Mucosa of rectum (tissue), 2 donors: ENCODE results near the gene CLEC7A.

ENCODE experiments used
- H3K27ac ChIP-seq, 2 donors: one replicate each; pipeline ENCODE4 v1.7.0; 2013; ENCODE audit warnings: inconsistent platforms in 2 of 2, low read depth in 2 of 2, low read length in 2 of 2
- H3K27me3 ChIP-seq, 2 donors: one replicate each; pipeline ENCODE4 v1.7.0; 2013; ENCODE audit warnings: low read length in 2 of 2; ENCODE audit not compliant: control insufficient read depth in 2 of 2, insufficient read depth in 2 of 2
- H3K36me3 ChIP-seq, 2 donors: one replicate each; pipeline ENCODE4 v1.7.0; 2013; ENCODE audit warnings: low read length in 2 of 2; ENCODE audit not compliant: control insufficient read depth in 2 of 2, insufficient read depth in 2 of 2
- H3K4me1 ChIP-seq, 2 donors: one replicate each; pipeline ENCODE4 v1.7.0; 2013; ENCODE audit warnings: low read length in 2 of 2, mild to moderate bottlenecking in 1 of 2; ENCODE audit not compliant: control insufficient read depth in 2 of 2, insufficient read depth in 2 of 2
- H3K4me3 ChIP-seq, 2 donors: one replicate each; pipeline ENCODE4 v1.7.0; 2013; ENCODE audit warnings: low read length in 2 of 2
- H3K9ac ChIP-seq, 2 donors: one replicate each; pipeline ENCODE4 v1.7.0; 2013; ENCODE audit warnings: low read length in 2 of 2, low read depth in 1 of 2, mild to moderate bottlenecking in 1 of 2
- H3K9me3 ChIP-seq, 2 donors: one replicate each; pipeline ENCODE4 v1.7.0; 2013; ENCODE audit warnings: low read length in 2 of 2; ENCODE audit not compliant: control insufficient read depth in 2 of 2
- donor health status: healthy.
- donor health status: Normal muscosa, but diverticular disease.

CLEC7A gene

DNA sequence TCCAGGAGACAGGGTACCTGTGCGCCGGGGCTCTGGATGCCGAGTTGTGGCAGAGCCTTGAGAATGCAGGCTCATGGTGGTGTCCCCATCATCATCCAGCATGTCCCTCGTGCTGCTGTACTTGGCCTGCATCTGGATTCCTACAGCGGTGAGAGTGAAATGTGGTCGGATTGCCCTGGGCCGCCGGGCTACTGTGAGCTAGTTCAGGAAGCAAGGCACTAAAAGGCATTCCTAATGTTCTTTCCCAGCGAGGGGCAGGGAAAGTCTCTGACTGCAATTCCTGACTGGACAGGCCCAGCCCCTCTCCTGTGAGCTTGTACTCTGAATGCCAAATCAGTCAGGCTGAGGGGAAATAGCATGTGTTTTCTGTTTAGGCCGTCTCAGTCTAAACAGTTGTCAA is 31.2 kb downstream of the CLEC7A start, which contains the start of gene CLEC1A:
Gene CLEC1A (minus strand): TSS at position 195 of the 400 bp plus-strand sequence. CDS start 63 bp downstream, at position 132.
- Histone ChIP-seq H3K27me3 (no peaks in the 10 kb centered on the region), H3K27ac (peak within 1 kb of the TSS in 1 of 2 donors; percentile 45), H3K36me3 (no peaks in the 10 kb centered on the region), H3K9me3 (no peaks in the 10 kb centered on the region), H3K4me1 (no peaks in the 10 kb centered on the region), H3K4me3 (no peak within 1 kb of the TSS), H3K9ac (no peak within 1 kb of the TSS)

GRCh38 chr12:10097521-10097920 is 32.5 kb downstream of the CLEC7A start:
- no peak overlapping the region for H3K9ac ChIP-seq
- no peaks in the 10 kb centered on the region for H3K36me3 ChIP-seq
- no peaks in the 10 kb centered on the region for H3K9me3 ChIP-seq
- no peak overlapping the region for H3K27ac ChIP-seq
- no peaks in the 10 kb centered on the region for H3K27me3 ChIP-seq
- H3K4me1 ChIP-seq: no peaks in the 10 kb centered on the region
- no peak overlapping the region for H3K4me3 ChIP-seq

GRCh38 chr12:10095971-10096370 is 34.0 kb downstream of the CLEC7A start:
- H3K36me3 ChIP-seq: no peaks in the 10 kb centered on the region
- no peak overlapping the region for H3K4me3 ChIP-seq
- no peaks in the 10 kb centered on the region for H3K4me1 ChIP-seq
- H3K27me3 ChIP-seq: no peaks in the 10 kb centered on the region
- no peak overlapping the region for H3K9ac ChIP-seq
- no peaks in the 10 kb centered on the region for H3K9me3 ChIP-seq
- peak overlapping the region in 1 of 2 donors; percentile 8 for H3K27ac ChIP-seq

DNA sequence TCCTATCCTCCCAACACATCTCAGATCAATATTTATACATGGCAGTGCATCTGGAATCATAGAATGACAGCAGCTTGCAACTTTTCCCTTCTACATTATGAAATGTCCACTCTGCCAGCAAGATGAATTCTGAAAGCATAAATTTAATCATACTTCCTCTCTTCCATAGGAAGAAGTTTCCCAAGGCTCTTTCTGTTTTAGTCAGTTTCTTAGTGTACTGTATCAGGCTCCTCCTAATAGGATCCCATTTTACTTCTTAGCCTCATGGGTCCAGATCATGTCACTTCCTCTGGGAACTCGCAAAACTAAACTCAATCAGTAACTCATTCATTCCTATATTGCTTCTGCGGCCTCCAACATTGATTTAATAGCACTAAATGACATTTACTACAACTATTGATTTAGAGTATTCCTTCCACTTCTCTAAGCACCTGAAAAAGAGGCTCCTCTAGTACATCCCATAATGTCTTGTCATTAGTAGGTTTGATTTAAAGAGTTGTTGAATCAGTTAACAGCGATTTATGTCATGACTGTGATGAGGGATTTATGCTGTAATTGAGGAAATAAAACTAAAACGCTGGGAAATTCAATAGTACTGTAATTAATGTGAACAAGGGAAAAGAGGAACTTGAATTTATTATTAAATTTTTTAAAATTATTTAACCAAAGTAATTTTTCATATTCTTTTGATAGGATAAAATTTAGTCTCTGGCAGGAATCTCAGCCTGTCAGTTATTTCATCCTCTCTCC is 35.2 kb downstream of the CLEC7A start:
- H3K36me3 ChIP-seq: no peaks in the 10 kb centered on the region
- H3K27ac ChIP-seq: no peak overlapping the region
- H3K27me3 ChIP-seq: no peaks in the 10 kb centered on the region
- no peak overlapping the region for H3K9ac ChIP-seq
- no peaks in the 10 kb centered on the region for H3K4me1 ChIP-seq
- no peak overlapping the region for H3K4me3 ChIP-seq
- H3K9me3 ChIP-seq: no peaks in the 10 kb centered on the region

DNA sequence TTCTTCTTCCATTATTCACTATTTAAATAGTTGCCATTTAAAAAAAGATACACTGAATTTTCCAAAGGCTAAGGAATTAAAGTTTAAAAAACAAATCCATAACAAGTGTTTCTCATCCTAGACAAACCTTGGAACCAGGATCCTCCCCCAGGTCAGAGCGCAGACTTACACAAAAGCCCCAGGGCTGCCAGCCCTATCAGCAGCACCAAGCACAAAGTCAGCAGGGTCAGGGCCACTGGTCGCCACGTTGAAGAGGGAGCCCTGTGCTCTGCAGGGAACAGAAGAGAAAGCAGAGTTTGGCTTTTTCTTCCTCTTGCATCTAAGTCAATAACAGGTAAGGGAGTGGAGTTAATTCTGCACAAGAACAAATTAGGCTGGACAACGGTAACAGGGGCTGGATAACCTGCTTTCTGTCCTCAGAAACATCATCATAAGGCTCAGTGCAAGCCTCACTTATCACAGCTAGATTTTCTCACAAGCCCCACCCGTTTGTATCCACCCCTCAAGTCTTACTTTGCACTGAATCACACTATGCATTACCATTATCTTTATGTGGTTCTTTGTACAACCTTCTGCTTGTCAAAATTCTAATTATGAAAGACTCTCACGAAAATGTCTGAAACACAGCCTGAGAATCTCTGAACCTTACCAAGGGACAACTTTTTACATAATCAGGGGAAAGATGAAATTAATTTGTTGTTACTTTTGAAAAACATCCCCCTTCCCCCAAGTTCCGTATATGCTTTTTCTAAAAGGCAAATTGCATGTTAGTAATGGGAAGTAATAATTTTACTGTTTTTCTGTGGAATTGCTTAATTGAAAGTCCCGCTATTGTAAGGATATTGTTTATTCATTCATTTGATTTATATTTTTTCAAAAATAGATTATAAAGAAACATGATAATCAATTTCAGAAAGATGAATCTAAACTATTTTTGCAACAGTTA is 40.8 kb downstream of the CLEC7A start:
- Histone ChIP-seq H3K9ac (no peak overlapping the region), H3K27me3 (no peaks in the 10 kb centered on the region), H3K27ac (no peak overlapping the region), H3K4me1 (no peaks in the 10 kb centered on the region), H3K4me3 (no peak overlapping the region), H3K36me3 (no peaks in the 10 kb centered on the region), H3K9me3 (no peaks in the 10 kb centered on the region)

- Histone ChIP-seq H3K36me3 (no peaks in the 10 kb centered on the region), H3K27ac (no peak overlapping the region)
These were observed 42.0 kb downstream of the CLEC7A start for GRCh38 chr12:10088031-10088430.

GRCh38 chr12:10086387-10086786 is 43.6 kb downstream of the CLEC7A start:
- Histone ChIP-seq H3K36me3 (no peaks in the 10 kb centered on the region), H3K9ac (no peak overlapping the region), H3K4me3 (no peak overlapping the region), H3K4me1 (peaks cover 0 to 5% of the 10 kb centered on the region in 2 donors), H3K27ac (no peak overlapping the region), H3K9me3 (no peaks in the 10 kb centered on the region), H3K27me3 (no peaks in the 10 kb centered on the region)

More at GRCh38 chr12:10088031-10088430, 42.0 kb downstream of the CLEC7A start:
- no peak overlapping the region for H3K9ac ChIP-seq
- H3K27me3 ChIP-seq: no peaks in the 10 kb centered on the region
- no peaks in the 10 kb centered on the region for H3K9me3 ChIP-seq
- no peaks in the 10 kb centered on the region for H3K4me1 ChIP-seq
- H3K4me3 ChIP-seq: no peak overlapping the region

GRCh38 chr12:10084733-10085132 is 45.3 kb downstream of the CLEC7A start:
- no peaks in the 10 kb centered on the region for H3K27me3 ChIP-seq
- H3K27ac ChIP-seq: no peak overlapping the region
- no peak overlapping the region for H3K9ac ChIP-seq
- H3K9me3 ChIP-seq: no peaks in the 10 kb centered on the region
- peaks cover 0 to 5% of the 10 kb centered on the region in 2 donors for H3K4me1 ChIP-seq
- H3K4me3 ChIP-seq: no peak overlapping the region
- H3K36me3 ChIP-seq: no peaks in the 10 kb centered on the region

DNA sequence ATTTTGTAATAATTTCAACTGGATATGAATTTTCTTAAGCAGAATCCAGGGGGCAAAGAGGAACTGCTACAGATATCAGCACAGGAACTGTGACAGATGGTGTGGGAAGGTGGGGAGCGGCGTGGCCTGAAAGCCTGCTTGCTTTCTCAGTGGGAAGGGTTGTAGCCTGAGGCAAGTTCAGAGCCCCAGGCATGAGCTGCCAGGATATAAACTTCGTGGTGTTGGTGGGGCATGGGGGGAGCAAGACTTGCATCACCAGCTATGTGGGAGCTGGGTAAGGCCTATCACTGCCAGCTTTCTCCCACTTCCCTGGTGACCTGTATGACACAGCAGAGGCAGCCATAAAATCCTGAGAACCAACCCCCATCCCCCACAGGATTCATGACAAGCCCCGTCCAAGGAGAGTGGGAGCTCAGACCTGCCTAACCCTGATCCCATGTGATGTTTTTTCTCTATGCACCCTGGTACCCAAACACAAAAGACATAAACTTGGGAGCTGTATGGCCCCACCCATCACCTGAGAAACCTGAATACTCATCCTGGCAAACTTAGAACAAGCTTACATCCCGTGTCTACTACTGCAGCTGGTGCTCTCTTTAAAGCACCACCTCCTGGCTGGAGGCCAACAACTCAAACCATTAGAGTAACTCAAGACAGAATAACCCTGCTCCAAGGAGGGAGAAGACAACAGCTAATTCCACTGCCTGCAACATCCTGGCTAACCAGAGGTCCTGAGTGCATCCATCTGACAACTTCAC is 47.7 kb downstream of the CLEC7A start:
- Histone ChIP-seq H3K27me3 (no peaks in the 10 kb centered on the region), H3K9ac (no peak overlapping the region), H3K4me1 (peaks cover 0 to 5% of the 10 kb centered on the region in 2 donors), H3K9me3 (no peaks in the 10 kb centered on the region), H3K27ac (no peak overlapping the region), H3K36me3 (no peaks in the 10 kb centered on the region), H3K4me3 (no peak overlapping the region)
